ENCODE data around the gene TWSG1.
"Not testable (repeated sequence)": the region's sequence is repeated elsewhere in the genome, so short reads cannot be mapped to it uniquely, and the experiment has no call there.

- TF ChIP-seq CTCF (IDR thresholded peaks at IDR 0.05; ENCODE audit: extremely low read depth in 1 of 2, insufficient read depth in 1 of 2, low read depth in 1 of 2, low read length in 2 of 2); EZH2 (IDR thresholded peaks at IDR 0.05; ENCODE audit: borderline replicate concordance, low read depth, low read length, severe bottlenecking); POLR2A (IDR thresholded peaks at IDR 0.05; ENCODE audit: low read depth, low read length); MYC (IDR thresholded peaks at IDR 0.05; ENCODE audit: low read depth, low read length): not testable (repeated sequence)
These were observed 98.5 kb downstream of the TWSG1 start for GRCh38 chr18:9433122-9433521.
